H1 (cell line): Measurements from ENCODE around the gene ZNF689. TPM values are rescaled to one million over a fixed set of nuclear protein-coding genes. Genes with fewer than 3 reads are reported as not detected.

ENCODE experiments used
- CTCF ChIA-PET: fragments of 300-600 bp; sonication (Branson Sonifier 250); formaldehyde crosslinking; loops from one replicate; lab custom pipeline; 2021; ENCODE audit not compliant: partially characterized antibody; lab: Charles Lee
- POLR2A ChIA-PET: fragments of 300-600 bp; sonication (Branson Sonifier 250); formaldehyde crosslinking; loops from one replicate; lab custom pipeline; 2021; ENCODE audit warnings: inconsistent platforms; ENCODE audit not compliant: partially characterized antibody; lab: Charles Lee
- DNase-seq, 2 experiments: peaks; one replicate each; pipeline versions ENCODE4 v3.0.0 to v3.0.0-alpha.2; 2010 to 2022; ENCODE audit warnings: low spot score in 2 of 2, low read depth in 1 of 2, mixed read lengths in 1 of 2
- FAIRE-seq: peaks from 2 replicates; lab custom pipeline; 2011; peaks lifted over from hg19 to GRCh38; lab: Jason Lieb, UNC
- H2AFZ ChIP-seq: 2 replicates; pipeline ENCODE4 v1.8.1; 2012; ENCODE audit warnings: low read length, inconsistent platforms
- H2AK5ac ChIP-seq: 2 replicates; pipeline ENCODE4 v1.6.1; 2013; ENCODE audit warnings: low read depth, low read length
- H2BK120ac ChIP-seq: replicated peaks from 2 replicates; pipeline ENCODE3; 2013; ENCODE audit warnings: low read depth, low read length, inconsistent platforms
- H2BK12ac ChIP-seq: 2 replicates; pipeline ENCODE4 v1.6.1; 2013; ENCODE audit warnings: low read depth, low read length
- H2BK15ac ChIP-seq: 2 replicates; pipeline ENCODE4 v1.6.1; 2013; ENCODE audit warnings: low read length
- H2BK20ac ChIP-seq: 2 replicates; pipeline ENCODE4 v1.6.1; 2013; ENCODE audit warnings: low read length
- H2BK5ac ChIP-seq: 2 replicates; pipeline ENCODE4 v1.6.1; 2013; ENCODE audit warnings: low read depth, low read length
- H3K14ac ChIP-seq: 2 replicates; pipeline ENCODE4 v1.6.1; 2013; ENCODE audit warnings: inconsistent platforms; ENCODE audit not compliant: insufficient read length
- H3K18ac ChIP-seq: 2 replicates; pipeline ENCODE4 v1.6.1; 2013; ENCODE audit warnings: low read length; ENCODE audit errors: extremely low read depth
- H3K23ac ChIP-seq: 2 replicates; pipeline ENCODE4 v1.6.1; 2013; ENCODE audit warnings: inconsistent platforms; ENCODE audit not compliant: insufficient read length
- H3K23me2 ChIP-seq: 2 replicates; pipeline ENCODE4 v1.6.1; 2013; ENCODE audit warnings: low read depth, low read length
- H3K27ac ChIP-seq: 2 replicates; pipeline ENCODE4 v1.6.1; 2011; ENCODE audit warnings: low read depth, low read length, inconsistent platforms
- H3K27me3 ChIP-seq, 4 experiments: replicated peaks in 1 of 4; 1 replicate in 1 of 4; 2 replicates in 3 of 4; pipeline versions ENCODE4 v1.6.1 to v1.8.1; 2011 to 2013; ENCODE audit warnings: low read length in 3 of 4, mild to moderate bottlenecking in 3 of 4, inconsistent platforms in 2 of 4, mixed read lengths in 2 of 4, moderate library complexity in 1 of 4; ENCODE audit not compliant: control insufficient read depth in 3 of 4, insufficient read depth in 3 of 4; ENCODE audit errors: extremely low read depth in 1 of 4
- H3K36me3 ChIP-seq, 4 experiments: 2 replicates each; pipeline versions ENCODE4 v1.6.1 to v1.8.1; 2011 to 2013; ENCODE audit warnings: mild to moderate bottlenecking in 4 of 4, low read length in 3 of 4, moderate library complexity in 2 of 4, control low read depth in 1 of 4, inconsistent platforms in 1 of 4; ENCODE audit not compliant: insufficient read depth in 4 of 4, control insufficient read depth in 2 of 4
- H3K4ac ChIP-seq: replicated peaks from 2 replicates; pipeline ENCODE3; 2013; ENCODE audit warnings: low read length, low read depth, mixed read lengths, inconsistent platforms; ENCODE audit not compliant: insufficient read length
- H3K4me1 ChIP-seq, 4 experiments: replicated peaks in 1 of 4; 1 replicate in 1 of 4; 2 replicates in 3 of 4; pipeline versions ENCODE4 v1.6.1 to v1.8.1; 2011 to 2013; ENCODE audit warnings: low read length in 3 of 4, inconsistent platforms in 2 of 4, mixed read lengths in 1 of 4; ENCODE audit not compliant: insufficient read depth in 4 of 4, control insufficient read depth in 3 of 4
- H3K4me2 ChIP-seq, 2 experiments: 2 replicates each; pipeline versions ENCODE4 v1.6.1 to v1.8.1; 2011 to 2013; ENCODE audit warnings: low read depth in 2 of 2, low read length in 2 of 2, control low read depth in 1 of 2, inconsistent platforms in 1 of 2, mild to moderate bottlenecking in 1 of 2; ENCODE audit not compliant: insufficient read depth in 1 of 2
- H3K4me3 ChIP-seq, 4 experiments: fragments of 200-600, 300-600 bp in 1 of 4; sonication (generic), shearing (Covaris generic), sonication (Bioruptor Twin) in 1 of 4; 2 replicates each; pipeline versions ENCODE4 v1.5.1 to v1.8.1; 2011 to 2016; ENCODE audit warnings: low read length in 4 of 4, low read depth in 3 of 4, control low read depth in 2 of 4, inconsistent platforms in 2 of 4, mild to moderate bottlenecking in 2 of 4, mixed read lengths in 1 of 4, moderate library complexity in 1 of 4; ENCODE audit not compliant: insufficient read depth in 2 of 4; ENCODE audit errors: extremely low read depth in 1 of 4
- H3K56ac ChIP-seq: replicated peaks from 2 replicates; pipeline ENCODE3; 2013; ENCODE audit warnings: low read depth, mild to moderate bottlenecking, mixed read lengths, low read length, inconsistent platforms; ENCODE audit not compliant: insufficient read length
- H3K79me1 ChIP-seq: 2 replicates; pipeline ENCODE4 v1.6.1; 2013; ENCODE audit warnings: low read depth, low read length, control low read depth
- H3K79me2 ChIP-seq, 2 experiments: 2 replicates each; pipeline versions ENCODE4 v1.6.1 to v1.8.1; 2012 to 2013; ENCODE audit warnings: low read length in 2 of 2, mild to moderate bottlenecking in 2 of 2, inconsistent platforms in 1 of 2; ENCODE audit not compliant: insufficient read depth in 2 of 2, control insufficient read depth in 1 of 2
- H3K9ac ChIP-seq, 4 experiments: replicated peaks in 1 of 4; 1 replicate in 1 of 4; 2 replicates in 3 of 4; pipeline versions ENCODE4 v1.6.1 to v1.8.1; 2011 to 2013; ENCODE audit warnings: low read depth in 3 of 4, low read length in 3 of 4, control low read depth in 2 of 4, mild to moderate bottlenecking in 2 of 4, moderate library complexity in 2 of 4, inconsistent platforms in 1 of 4; ENCODE audit errors: extremely low read depth in 1 of 4
- H3K9me3 ChIP-seq, 2 experiments: 2 replicates each; pipeline versions ENCODE4 v1.6.1 to v1.8.1; 2012 to 2013; ENCODE audit warnings: mild to moderate bottlenecking in 2 of 2, moderate library complexity in 2 of 2, control low read depth in 1 of 2, inconsistent platforms in 1 of 2, low read depth in 1 of 2, low read length in 1 of 2, mixed read lengths in 1 of 2; ENCODE audit not compliant: insufficient read depth in 2 of 2
- H4K20me1 ChIP-seq, 2 experiments: replicated peaks in 1 of 2; 2 replicates each; pipeline versions ENCODE3 to v1.8.1; 2011 to 2013; ENCODE audit warnings: inconsistent platforms in 2 of 2, low read length in 2 of 2, mild to moderate bottlenecking in 1 of 2; ENCODE audit not compliant: insufficient read depth in 2 of 2, control insufficient read depth in 1 of 2
- H4K5ac ChIP-seq: 2 replicates; pipeline ENCODE4 v1.6.1; 2013; ENCODE audit warnings: low read length, low read depth, mixed read lengths, inconsistent platforms; ENCODE audit not compliant: insufficient read length
- H4K8ac ChIP-seq: 2 replicates; pipeline ENCODE4 v1.8.0; 2013; ENCODE audit warnings: mild to moderate bottlenecking, moderate library complexity, low read length, inconsistent platforms; ENCODE audit not compliant: insufficient read depth; ENCODE audit errors: extremely low read depth
- H4K91ac ChIP-seq: replicated peaks from 2 replicates; pipeline ENCODE3; 2013; ENCODE audit warnings: low read length, mixed read lengths, inconsistent platforms; ENCODE audit not compliant: insufficient read length
- ASH2L ChIP-seq: fragments of 200-600, 300-600 bp; sonication (generic); IDR thresholded peaks from one replicate; pipeline ENCODE4 v1.7.1; 2017; ENCODE audit warnings: low read length
- BCL11A ChIP-seq, 2 experiments: IDR thresholded peaks; one replicate each; pipeline ENCODE4 v1.6.1; 2011; ENCODE audit warnings: low read depth in 2 of 2, low read length in 2 of 2, mild to moderate bottlenecking in 2 of 2
- BRCA1 ChIP-seq: IDR thresholded peaks from 2 replicates; pipeline ENCODE4 v1.6.1; 2012; ENCODE audit warnings: low read depth, low read length, improper control_type of control experiment
- CHD1 ChIP-seq: IDR thresholded peaks from 2 replicates; pipeline ENCODE4 v1.6.1; 2012; ENCODE audit warnings: low read depth, low read length, improper control_type of control experiment
- GABPA ChIP-seq: IDR thresholded peaks from 2 replicates; pipeline ENCODE4 v1.6.1; 2011; ENCODE audit warnings: mild to moderate bottlenecking, low read length, moderate library complexity, borderline replicate concordance; ENCODE audit not compliant: insufficient read depth
- HDAC2 ChIP-seq, 2 experiments: fragments of 300-600 bp in 1 of 2; sonication (generic) in 1 of 2; IDR thresholded peaks; 2 replicates each; pipeline ENCODE4 v1.6.1; 2011 to 2012; ENCODE audit warnings: low read depth in 2 of 2, low read length in 2 of 2, mild to moderate bottlenecking in 2 of 2, moderate library complexity in 2 of 2, borderline replicate concordance in 1 of 2, inconsistent platforms in 1 of 2
- MAFK ChIP-seq: IDR thresholded peaks from 2 replicates; pipeline ENCODE4 v1.6.1; 2012; ENCODE audit warnings: low read depth, mild to moderate bottlenecking, improper control_type of control experiment, low read length
- NANOG ChIP-seq: IDR thresholded peaks from 2 replicates; pipeline ENCODE4 v1.6.1; 2011; ENCODE audit warnings: low read length, low read depth, mild to moderate bottlenecking, inconsistent platforms; ENCODE audit not compliant: insufficient read depth, poor library complexity, severe bottlenecking
- POLR2A ChIP-seq, 2 experiments: IDR thresholded peaks; 1 replicate in 1 of 2; 2 replicates in 1 of 2; pipeline ENCODE4 v1.6.1; 2011; ENCODE audit warnings: low read depth in 2 of 2, low read length in 2 of 2, mild to moderate bottlenecking in 2 of 2; ENCODE audit errors: control extremely low read depth in 1 of 2
- POU5F1 ChIP-seq: IDR thresholded peaks from 2 replicates; pipeline ENCODE4 v1.6.1; 2011; ENCODE audit warnings: low read depth, mild to moderate bottlenecking, low read length, moderate library complexity
- SAP30 ChIP-seq: fragments of 300-600 bp; sonication (generic); IDR thresholded peaks from 2 replicates; pipeline ENCODE4 v1.7.1; 2012; ENCODE audit warnings: low read length, moderate library complexity, mild to moderate bottlenecking, inconsistent platforms; ENCODE audit not compliant: insufficient read depth, insufficient replicate concordance
- SIX5 ChIP-seq: IDR thresholded peaks from 2 replicates; pipeline ENCODE4 v1.6.1; 2011; ENCODE audit warnings: mild to moderate bottlenecking, low read depth, low read length
- SP4 ChIP-seq: IDR thresholded peaks from 2 replicates; pipeline ENCODE4 v1.6.1; 2012; ENCODE audit warnings: low read length, inconsistent platforms
- TAF1 ChIP-seq: IDR thresholded peaks from 2 replicates; pipeline ENCODE4 v1.6.1; 2011; ENCODE audit warnings: mild to moderate bottlenecking, low read depth, low read length
- TEAD4 ChIP-seq: IDR thresholded peaks from 2 replicates; pipeline ENCODE4 v1.6.1; 2012; ENCODE audit warnings: low read depth, low read length, inconsistent platforms, mixed read lengths
- WGBS, 2 experiments: shearing (Covaris generic) in 1 of 2; methylation state at CpG; one replicate each; pipeline versions ENCODE4 v1.1.6 to v1.1.7; 2013 to 2015; ENCODE audit warnings: low lambda C conversion rate in 2 of 2, mixed read lengths in 2 of 2, inconsistent platforms in 1 of 2, low coverage in 1 of 2, missing lambda C conversion rate in 1 of 2; ENCODE audit not compliant: insufficient replicate concordance in 2 of 2, insufficient coverage in 1 of 2, insufficient read length in 1 of 2; ENCODE audit errors: extremely low coverage in 1 of 2, missing lambda C conversion rate in 1 of 2; 5-methylcytosine and 5-hydroxymethylcytosine counted together
- polyA plus RNA-seq, 7 experiments: library from polyadenylated mRNA; depleted of rRNA in 3 of 7; stranded (reverse) in 5 of 7; unstranded in 2 of 7; fragments of >200 nt in 5 of 7; fragments of 200-250 nt in 2 of 7; gene quantifications; 1 replicate in 5 of 7; 2 replicates in 1 of 7; 4 replicates in 1 of 7; pipeline versions ENCODE4 v1.2.1 to v1.2.3, GENCODE V29; 2011 to 2013; ENCODE audit warnings: missing spikeins in 2 of 7, mixed read lengths in 2 of 7
- total RNA-seq: library from RNA; stranded (reverse); fragmentation: NEBNext Ultra II Directional; extraction: Animal tissue kit (Norgen Biotek cat#: 25700); gene quantifications from 2 replicates; pipeline ENCODE4 v1.2.1, GENCODE V29; 2021

The ZNF689 gene
- total and polyA plus RNA-seq, 2 of the 8 experiments (the other 6 are each of a cell fraction or from before 2014, with no cell fraction given): 14.3 to 15.3 TPM

DNA sequence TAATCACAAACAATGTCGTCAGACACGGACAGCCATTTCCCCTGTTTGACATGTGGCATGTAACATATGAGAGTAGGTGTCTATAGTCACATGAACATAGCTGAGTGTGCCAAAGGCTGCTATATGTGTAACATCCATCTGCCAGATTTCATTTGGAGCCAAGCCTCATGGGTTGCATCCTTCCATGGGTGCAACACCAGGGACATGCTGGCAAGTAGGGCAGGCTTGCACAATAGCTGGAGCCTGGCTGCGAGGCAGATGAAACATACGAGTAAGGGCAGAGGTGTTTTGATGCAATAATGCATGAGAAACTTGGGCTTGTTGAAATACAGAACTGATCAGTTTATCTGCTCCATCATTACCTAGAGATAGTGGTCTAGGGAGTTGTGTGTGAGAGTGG, 9.0 kb upstream of the ZNF689 start:
- 82% methylated on average over 4 of the region's 4 CpGs; no CpG with 5 or more reads in 1 of the 2 experiments for WGBS, 2 experiments
- no peak overlapping the region for H3K4me3 ChIP-seq
- no peaks in the 10 kb centered on the region for H3K23me2 ChIP-seq
- no peak overlapping the region for H3K14ac ChIP-seq
- H4K91ac ChIP-seq: no peak overlapping the region
- H4K5ac ChIP-seq: no peak overlapping the region
- no peak overlapping the region for H4K8ac ChIP-seq
- no peak overlapping the region for H3K56ac ChIP-seq
- no peaks in the 10 kb centered on the region for H3K79me2 ChIP-seq
- ChIA-PET CTCF (interaction anchor here (0.6 to 3.1 kb wide), 7 partner anchors 9 to 189 kb away, joined by 3 to 22 read pairs (median 7); partner anchors contain the start of genes DCTPP1 and ZNF689), POLR2A (interaction anchor here (1.1 to 5.0 kb wide), 2 partner anchors 10 to 189 kb away, joined by 3 to 26 read pairs; partner anchors contain the start of genes DCTPP1 and ZNF689)
- H3K27ac ChIP-seq: no peak overlapping the region
- H4K20me1 ChIP-seq: no peaks in the 10 kb centered on the region
- no peak overlapping the region for H2BK20ac ChIP-seq
- H3K27me3 ChIP-seq: no peaks in the 10 kb centered on the region; a peak in 2 of 7 replicates
- H3K9ac ChIP-seq: no peak overlapping the region
- no peaks in the 10 kb centered on the region for H3K9me3 ChIP-seq
- no peak overlapping the region for H2AK5ac ChIP-seq
- no peak overlapping the region for H3K4me2 ChIP-seq
- no peaks in the 10 kb centered on the region for H3K79me1 ChIP-seq
- no peak overlapping the region for H3K23ac ChIP-seq
- no peak overlapping the region for H2BK5ac ChIP-seq
- H2BK12ac ChIP-seq: no peak overlapping the region
- H3K4me1 ChIP-seq: 0 out of 7 replicates have a peak, but pooled peaks cover 0 to 2% (median 0%) of the 10 kb centered on the region in 4 experiments
- H3K36me3 ChIP-seq: no peaks in the 10 kb centered on the region
- no peak overlapping the region for H2AFZ ChIP-seq
- no peak overlapping the region for H2BK120ac ChIP-seq
- no peak overlapping the region for H2BK15ac ChIP-seq
- H3K4ac ChIP-seq: no peak overlapping the region
- DNase-seq (no peak), FAIRE-seq (no peak)
- H3K18ac ChIP-seq: no peak overlapping the region
- TF ChIP-seq GABPA (no peak), SAP30 (no peak), SP4 (no peak), POU5F1 (no peak), SIX5 (no peak), MAFK (no peak), TAF1 (no peak), ASH2L (no peak), CHD1 (no peak), POLR2A (IDR thresholded peaks at IDR 0.05; ENCODE audit: control extremely low read depth in 1 of 2, low read depth in 2 of 2, low read length in 2 of 2) (no peak), BRCA1 (no peak), BCL11A (IDR thresholded peaks at IDR 0.05; ENCODE audit: low read depth in 2 of 2, low read length in 2 of 2) (no peak), HDAC2 (IDR thresholded peaks at IDR 0.05; ENCODE audit: borderline replicate concordance in 1 of 2, low read depth in 2 of 2, low read length in 2 of 2) (no peak), TEAD4 (no peak), NANOG (no peak)
